NCI-H1417 (cell line): ENCODE measurements around the gene FDX1.

Experiments
- DNase-seq, 3 experiments: peaks; one replicate each; lab custom pipeline; 2025; lab: John Stamatoyannopoulos, UW

Gene FDX1

DNA sequence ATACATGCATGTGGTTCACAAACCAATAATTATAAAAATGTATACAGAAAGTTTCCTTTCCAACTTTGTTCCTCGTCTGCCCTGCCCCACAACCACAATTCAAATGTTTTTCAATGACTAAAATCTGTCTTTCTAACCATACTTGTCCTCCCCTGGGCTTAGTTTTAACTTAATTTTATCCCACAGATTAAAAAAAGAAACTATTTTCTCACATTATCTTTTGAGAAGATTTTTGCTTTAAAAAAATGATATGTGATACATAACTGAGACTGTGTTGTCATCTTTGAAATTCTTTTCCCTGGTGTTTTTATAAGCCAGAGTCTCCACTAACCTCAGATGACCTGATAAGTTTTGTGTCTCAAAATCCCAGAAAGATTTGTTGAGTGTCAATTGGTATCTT is 79.0 kb downstream of the FDX1 start:
- DNase-seq: no peak

- DNase-seq: peak in 1 of 3 experiments; percentile 21
Measured at GRCh38 chr11:110509472-110509871, 79.7 kb downstream of the FDX1 start.

DNA sequence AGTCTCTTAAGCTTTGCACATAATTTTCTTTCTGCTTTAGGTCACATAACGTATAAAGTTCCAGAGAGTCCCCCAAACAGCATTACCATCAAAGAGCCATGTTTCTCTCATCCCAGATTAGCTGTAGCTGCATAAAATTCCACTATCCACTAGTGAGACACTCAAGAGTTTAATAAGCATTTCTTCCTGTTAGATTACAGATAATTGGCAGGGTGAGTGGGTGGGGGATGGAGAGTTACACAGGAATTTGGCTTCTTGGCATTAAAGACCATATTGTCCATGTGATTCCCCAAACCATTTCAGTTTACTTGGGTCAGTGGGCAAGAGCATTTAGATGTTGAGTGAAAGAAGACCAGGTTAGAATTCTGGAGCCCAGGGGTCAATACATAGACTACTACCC is 82.3 kb downstream of the FDX1 start:
- DNase-seq: no peak

- DNase-seq: no peak
Measured at GRCh38 chr11:110513259-110513801, 83.6 kb downstream of the FDX1 start.

DNA sequence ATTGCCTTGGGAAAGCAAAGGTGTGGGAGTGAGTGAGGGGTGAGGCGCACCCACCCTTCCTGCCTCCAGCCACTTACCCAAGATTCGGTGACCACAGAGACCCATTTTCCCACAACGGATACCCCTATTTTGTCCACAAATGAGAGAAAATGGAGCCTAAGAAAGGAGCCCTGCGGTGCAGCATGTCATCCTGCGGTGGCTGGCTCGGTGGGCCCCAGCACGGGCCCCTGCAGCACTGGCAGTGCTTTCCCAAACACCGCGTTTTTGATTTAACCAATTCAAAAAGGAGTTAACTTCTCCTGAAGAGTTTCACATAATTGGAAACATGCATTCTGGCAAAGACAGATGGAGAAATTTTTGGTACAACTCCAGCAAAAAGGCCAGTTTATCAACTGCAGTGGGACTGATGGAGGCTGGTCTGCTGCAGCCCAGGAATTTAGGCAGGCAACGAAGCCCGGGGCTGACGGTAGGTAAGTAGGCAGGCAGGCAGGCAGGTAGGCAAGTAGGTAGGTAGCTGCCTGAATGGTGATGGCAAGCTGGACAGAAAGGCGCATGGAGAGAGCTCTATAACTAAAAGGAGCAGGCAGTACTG is 84.2 kb downstream of the FDX1 start:
- DNase-seq: no peak
